ENCODE measurements around the gene RPL36A. TPM values are rescaled to one million over a fixed set of nuclear protein-coding genes. Genes with fewer than 3 reads are reported as not detected.

The RPL36A gene
- total RNA-seq, 1 experiment from 2014 or later = 239 TPM

DNA sequence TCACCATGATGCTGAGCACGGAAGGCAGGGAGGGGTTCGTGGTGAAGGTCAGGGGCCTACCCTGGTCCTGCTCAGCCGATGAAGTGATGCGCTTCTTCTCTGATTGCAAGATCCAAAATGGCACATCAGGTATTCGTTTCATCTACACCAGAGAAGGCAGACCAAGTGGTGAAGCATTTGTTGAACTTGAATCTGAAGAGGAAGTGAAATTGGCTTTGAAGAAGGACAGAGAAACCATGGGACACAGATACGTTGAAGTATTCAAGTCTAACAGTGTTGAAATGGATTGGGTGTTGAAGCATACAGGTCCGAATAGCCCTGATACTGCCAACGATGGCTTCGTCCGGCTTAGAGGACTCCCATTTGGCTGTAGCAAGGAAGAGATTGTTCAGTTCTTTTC is 21.2 kb downstream of the RPL36A start:
- Mint-ChIP-seq H3K36me3 (ENCODE audit: insufficient read depth, unreplicated experiment) (peaks cover 40% of the 10 kb centered on the region), H3K27me3 (ENCODE audit: unreplicated experiment) (no peaks in the 10 kb centered on the region), H3K4me1 (ENCODE audit: low read depth, unreplicated experiment) (peaks cover 25% of the 10 kb centered on the region), H3K4me3 (ENCODE audit: low read depth, unreplicated experiment) (no peak overlapping the region), H3K27ac (ENCODE audit: unreplicated experiment) (peak overlapping the region; percentile 42), H3K9me3 (ENCODE audit: low read depth, unreplicated experiment) (no peaks in the 10 kb centered on the region)
- CTCF ChIA-PET = no interaction called here
- no peak for DNase-seq
- TF ChIP-seq, protein P1, sequence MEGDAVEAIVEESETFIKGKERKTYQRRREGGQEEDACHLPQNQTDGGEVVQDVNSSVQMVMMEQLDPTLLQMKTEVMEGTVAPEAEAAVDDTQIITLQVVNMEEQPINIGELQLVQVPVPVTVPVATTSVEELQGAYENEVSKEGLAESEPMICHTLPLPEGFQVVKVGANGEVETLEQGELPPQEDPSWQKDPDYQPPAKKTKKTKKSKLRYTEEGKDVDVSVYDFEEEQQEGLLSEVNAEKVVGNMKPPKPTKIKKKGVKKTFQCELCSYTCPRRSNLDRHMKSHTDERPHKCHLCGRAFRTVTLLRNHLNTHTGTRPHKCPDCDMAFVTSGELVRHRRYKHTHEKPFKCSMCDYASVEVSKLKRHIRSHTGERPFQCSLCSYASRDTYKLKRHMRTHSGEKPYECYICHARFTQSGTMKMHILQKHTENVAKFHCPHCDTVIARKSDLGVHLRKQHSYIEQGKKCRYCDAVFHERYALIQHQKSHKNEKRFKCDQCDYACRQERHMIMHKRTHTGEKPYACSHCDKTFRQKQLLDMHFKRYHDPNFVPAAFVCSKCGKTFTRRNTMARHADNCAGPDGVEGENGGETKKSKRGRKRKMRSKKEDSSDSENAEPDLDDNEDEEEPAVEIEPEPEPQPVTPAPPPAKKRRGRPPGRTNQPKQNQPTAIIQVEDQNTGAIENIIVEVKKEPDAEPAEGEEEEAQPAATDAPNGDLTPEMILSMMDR (IDR thresholded peaks at IDR 0.05; ENCODE audit: unreplicated experiment) = no peak
- intact Hi-C loops (cut with micrococcal nuclease; ENCODE audit: unreplicated experiment) = loop anchor here (10.0 kb wide), 1 partner anchor 183 kb away; no protein-coding TSS in a partner anchor
- no TSS peak for BruUV-seq (replicated peaks)

DNA sequence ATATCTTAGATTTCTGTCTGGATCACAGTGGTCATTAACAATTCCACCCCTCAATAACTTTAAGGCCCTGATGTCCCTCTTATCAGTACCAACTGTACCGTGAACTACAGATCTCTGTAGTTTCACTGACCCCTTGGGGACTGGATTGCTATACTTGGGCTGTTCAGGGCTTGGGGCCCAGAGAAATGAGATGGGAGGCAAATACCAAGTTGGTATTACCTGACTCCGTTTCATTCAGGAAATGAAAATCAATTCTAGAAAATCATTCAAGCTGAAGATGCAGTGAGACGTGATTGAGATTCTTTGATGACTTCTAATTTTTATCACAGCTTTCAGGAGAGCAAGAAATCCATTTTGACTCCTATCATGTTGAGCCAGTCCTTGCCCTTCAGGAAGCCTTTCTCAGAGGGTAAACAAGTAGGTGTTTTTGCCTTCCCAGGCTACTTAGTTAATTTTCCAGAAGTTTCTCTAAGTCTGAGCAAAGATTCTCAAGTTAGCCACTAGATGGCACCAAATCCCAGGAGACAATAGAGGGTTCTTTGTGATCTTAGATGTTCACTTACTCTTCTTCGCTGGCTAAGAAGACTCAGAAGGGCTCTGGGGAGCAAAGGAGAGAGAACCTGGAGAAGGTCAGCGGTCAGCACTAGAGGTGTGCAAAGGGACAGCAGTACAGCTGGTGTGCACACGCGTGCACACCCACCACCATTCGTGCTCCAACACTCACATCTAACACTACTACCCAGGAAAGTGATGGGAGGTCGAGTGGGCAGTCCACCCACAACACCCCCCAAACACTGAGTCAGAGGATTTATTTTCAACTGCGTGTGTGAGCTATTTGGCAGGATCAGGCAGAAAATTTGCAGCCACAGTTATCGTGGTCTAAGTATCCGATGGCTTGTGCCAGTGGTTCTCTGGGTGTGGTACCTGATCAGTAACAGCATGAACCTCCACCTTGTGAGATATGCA is 24.7 kb downstream of the RPL36A start:
- peaks cover 21% of the 10 kb centered on the region for H3K27me3 Mint-ChIP-seq (ENCODE audit: unreplicated experiment)
- BruUV-seq (replicated peaks) = no TSS peak
- intact Hi-C loops (cut with micrococcal nuclease; ENCODE audit: unreplicated experiment) = loop anchor here (1.0 to 10.0 kb wide), 2 partner anchors 179 to 384 kb away; no protein-coding TSS in a partner anchor
- peaks cover 23% of the 10 kb centered on the region for H3K36me3 Mint-ChIP-seq (ENCODE audit: insufficient read depth, unreplicated experiment)
- DNase-seq = peak; percentile 30
- no peak overlapping the region for H3K27ac Mint-ChIP-seq (ENCODE audit: unreplicated experiment)
- no peak overlapping the region for H3K4me3 Mint-ChIP-seq (ENCODE audit: low read depth, unreplicated experiment)
- TF ChIP-seq, protein P1 (IDR thresholded peaks at IDR 0.05; ENCODE audit: unreplicated experiment) = peak; percentile 51
- peaks cover 21% of the 10 kb centered on the region for H3K4me1 Mint-ChIP-seq (ENCODE audit: low read depth, unreplicated experiment)
- H3K9me3 Mint-ChIP-seq (ENCODE audit: low read depth, unreplicated experiment) = no peaks in the 10 kb centered on the region
- CTCF ChIA-PET = no interaction called here

DNA sequence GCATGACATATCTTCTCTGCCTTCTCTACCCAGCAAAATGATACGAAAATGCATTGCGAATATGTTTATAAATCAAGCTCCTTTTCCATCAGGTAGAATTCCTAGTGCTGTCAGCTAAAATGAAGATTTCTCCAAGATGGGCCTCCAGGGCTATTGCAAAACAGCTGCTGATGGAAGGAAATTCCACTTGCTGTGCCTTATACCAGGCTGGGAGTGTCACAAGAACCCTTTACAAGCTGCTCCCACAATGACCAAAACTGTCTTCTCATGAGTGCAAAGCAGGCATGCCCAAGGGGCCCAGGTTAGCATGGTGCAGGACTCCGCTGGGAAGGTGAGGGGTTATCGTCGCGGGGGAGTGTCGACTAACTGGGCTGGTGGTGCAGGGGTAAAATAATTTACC is 25.9 kb downstream of the RPL36A start:
- no peak overlapping the region for H3K4me3 Mint-ChIP-seq (ENCODE audit: low read depth, unreplicated experiment)
- CTCF ChIA-PET = no interaction called here
- BruUV-seq (replicated peaks) = no TSS peak
- H3K27ac Mint-ChIP-seq (ENCODE audit: unreplicated experiment) = no peak overlapping the region
- TF ChIP-seq, protein P1 (IDR thresholded peaks at IDR 0.05; ENCODE audit: unreplicated experiment) = no peak
- H3K36me3 Mint-ChIP-seq (ENCODE audit: insufficient read depth, unreplicated experiment) = peaks cover 20% of the 10 kb centered on the region
- H3K4me1 Mint-ChIP-seq (ENCODE audit: low read depth, unreplicated experiment) = peaks cover 18% of the 10 kb centered on the region
- peaks cover 21% of the 10 kb centered on the region for H3K27me3 Mint-ChIP-seq (ENCODE audit: unreplicated experiment)
- intact Hi-C loops (cut with micrococcal nuclease; ENCODE audit: unreplicated experiment) = loop anchor here (10.0 kb wide), 1 partner anchor 178 kb away; no protein-coding TSS in a partner anchor
- DNase-seq = no peak
- H3K9me3 Mint-ChIP-seq (ENCODE audit: low read depth, unreplicated experiment) = no peaks in the 10 kb centered on the region

DNA sequence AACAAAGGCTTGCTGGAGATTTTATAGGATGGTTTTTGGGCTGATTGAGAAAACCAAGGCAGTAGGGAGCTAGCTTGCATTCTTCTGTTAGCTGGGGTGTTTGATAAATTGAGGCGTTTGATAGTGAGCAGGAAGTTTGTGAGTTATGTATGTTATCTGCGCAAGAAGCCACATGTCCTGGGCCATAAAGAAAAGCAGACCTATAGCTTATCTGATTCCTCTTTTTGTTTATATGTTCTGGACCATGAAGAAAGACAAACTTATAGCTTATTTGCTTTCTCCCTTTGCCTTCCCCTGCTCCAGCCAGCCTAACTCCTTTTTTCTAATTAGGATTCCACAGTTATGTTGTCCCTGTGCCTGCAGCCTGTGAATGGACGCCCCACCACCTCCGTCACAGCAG is 26.4 kb downstream of the RPL36A start:
- no peaks in the 10 kb centered on the region for H3K9me3 Mint-ChIP-seq (ENCODE audit: low read depth, unreplicated experiment)
- no TSS peak for BruUV-seq (replicated peaks)
- no peak for DNase-seq
- no peak overlapping the region for H3K27ac Mint-ChIP-seq (ENCODE audit: unreplicated experiment)
- H3K27me3 Mint-ChIP-seq (ENCODE audit: unreplicated experiment) = peaks cover 21% of the 10 kb centered on the region
- TF ChIP-seq, protein P1 (IDR thresholded peaks at IDR 0.05; ENCODE audit: unreplicated experiment) = no peak
- peaks cover 18% of the 10 kb centered on the region for H3K4me1 Mint-ChIP-seq (ENCODE audit: low read depth, unreplicated experiment)
- CTCF ChIA-PET = no interaction called here
- intact Hi-C loops (cut with micrococcal nuclease; ENCODE audit: unreplicated experiment) = loop anchor here (10.0 kb wide), 1 partner anchor 178 kb away; no protein-coding TSS in a partner anchor
- H3K36me3 Mint-ChIP-seq (ENCODE audit: insufficient read depth, unreplicated experiment) = peaks cover 20% of the 10 kb centered on the region
- H3K4me3 Mint-ChIP-seq (ENCODE audit: low read depth, unreplicated experiment) = no peak overlapping the region

Measured in Calu3 (cell line).